CD14-positive monocyte (primary cell): ENCODE data around the gene PTGIR. TPM values are rescaled to one million over a fixed set of nuclear protein-coding genes. Genes with fewer than 3 reads are reported as not detected.

Experiments
- DNase-seq, 3 donors: peaks; one replicate each; pipeline ENCODE4 v3.0.0-alpha.2; 2011 to 2022
- H2AFZ ChIP-seq: 2 replicates; pipeline ENCODE4 v1.6.0; 2012; ENCODE audit warnings: mild to moderate bottlenecking, low read depth, low read length, inconsistent platforms; ENCODE audit not compliant: insufficient read depth, poor library complexity, severe bottlenecking
- H3K27ac ChIP-seq, 2 donors: 1 replicate in 1 of 2; 2 replicates in 1 of 2; pipeline ENCODE4 v1.5.1; 2012 to 2013; ENCODE audit warnings: low read length in 2 of 2, control low read depth in 1 of 2, inconsistent platforms in 1 of 2, low read depth in 1 of 2, mild to moderate bottlenecking in 1 of 2
- H3K27me3 ChIP-seq, 2 donors: one replicate each; pipeline versions ENCODE4 v1.6.0 to v1.6.1; 2011 to 2013; ENCODE audit warnings: low read length in 2 of 2; ENCODE audit not compliant: control insufficient read depth in 2 of 2, insufficient read depth in 2 of 2
- H3K36me3 ChIP-seq, 2 donors: replicated peaks in 1 of 2; 1 replicate in 1 of 2; 2 replicates in 1 of 2; pipeline versions ENCODE4 v1.5.1 to v1.6.1; 2012 to 2013; ENCODE audit warnings: low read length in 2 of 2, control low read depth in 1 of 2, inconsistent platforms in 1 of 2, mild to moderate bottlenecking in 1 of 2; ENCODE audit not compliant: insufficient read depth in 2 of 2, control insufficient read depth in 1 of 2
- H3K4me1 ChIP-seq, 2 donors: 1 replicate in 1 of 2; 2 replicates in 1 of 2; pipeline versions ENCODE4 v1.5.1 to v1.6.1; 2012 to 2013; ENCODE audit warnings: low read length in 2 of 2, control low read depth in 1 of 2, inconsistent platforms in 1 of 2, mild to moderate bottlenecking in 1 of 2, moderate library complexity in 1 of 2; ENCODE audit not compliant: insufficient read depth in 2 of 2, control insufficient read depth in 1 of 2
- H3K4me2 ChIP-seq: replicated peaks from 2 replicates; pipeline ENCODE3; 2012; ENCODE audit warnings: low read length, moderate library complexity, mild to moderate bottlenecking; ENCODE audit not compliant: poor library complexity, severe bottlenecking; ENCODE audit errors: extremely low read depth
- H3K4me3 ChIP-seq, 3 experiments: fragments of 200-600 bp in 1 of 3; sonication (generic) in 1 of 3; replicated peaks in 1 of 3; 1 replicate in 2 of 3; 2 replicates in 1 of 3; pipeline ENCODE4 v1.5.1; 2011 to 2013; ENCODE audit warnings: low read length in 3 of 3, mild to moderate bottlenecking in 3 of 3, control low read depth in 2 of 3, low read depth in 2 of 3, inconsistent platforms in 1 of 3, moderate library complexity in 1 of 3
- H3K79me2 ChIP-seq: 2 replicates; pipeline ENCODE4 v1.6.0; 2012; ENCODE audit warnings: mild to moderate bottlenecking, control low read depth, inconsistent platforms, low read length, moderate library complexity; ENCODE audit not compliant: insufficient read depth
- H3K9ac ChIP-seq: 2 replicates; pipeline ENCODE4 v1.6.0; 2017; ENCODE audit warnings: low read length, mild to moderate bottlenecking; ENCODE audit not compliant: insufficient read depth, poor library complexity, severe bottlenecking
- H3K9me3 ChIP-seq, 2 donors: replicated peaks in 1 of 2; 1 replicate in 1 of 2; 2 replicates in 1 of 2; pipeline versions ENCODE4 v1.5.1 to v1.6.1; 2012 to 2013; ENCODE audit warnings: low read length in 2 of 2, control low read depth in 1 of 2; ENCODE audit not compliant: control insufficient read depth in 1 of 2, insufficient read depth in 1 of 2
- H4K20me1 ChIP-seq: 2 replicates; pipeline ENCODE4 v1.6.0; 2012; ENCODE audit warnings: mild to moderate bottlenecking, low read length, control low read depth, moderate library complexity; ENCODE audit not compliant: insufficient read depth
- H3K27ac Mint-ChIP-seq, 7 donors: one replicate each; pipeline ENCODE4 v1.8.0; 2020; ENCODE audit warnings: mild to moderate bottlenecking in 7 of 7, mixed read lengths in 7 of 7, moderate library complexity in 6 of 7, inconsistent platforms in 2 of 7
- H3K27me3 Mint-ChIP-seq, 3 donors: one replicate each; pipeline ENCODE4 v1.8.0; 2021 to 2022; ENCODE audit warnings: low read depth in 3 of 3, mild to moderate bottlenecking in 3 of 3, mixed read lengths in 3 of 3, moderate library complexity in 3 of 3, inconsistent platforms in 1 of 3
- H3K36me3 Mint-ChIP-seq, 2 donors: one replicate each; pipeline ENCODE4 v1.8.0; 2020; ENCODE audit warnings: mixed read lengths in 2 of 2, inconsistent platforms in 1 of 2, mild to moderate bottlenecking in 1 of 2
- H3K4me1 Mint-ChIP-seq: one replicate; pipeline ENCODE4 v1.8.0; 2020; ENCODE audit warnings: mild to moderate bottlenecking, mixed read lengths
- H3K4me3 Mint-ChIP-seq, 2 donors: one replicate each; pipeline ENCODE4 v1.8.0; 2020; ENCODE audit warnings: mild to moderate bottlenecking in 2 of 2, mixed read lengths in 2 of 2, moderate library complexity in 1 of 2
- H3K9me3 Mint-ChIP-seq, 7 donors: one replicate each; pipeline ENCODE4 v1.8.0; 2020 to 2022; ENCODE audit warnings: mixed read lengths in 7 of 7, mild to moderate bottlenecking in 6 of 7, moderate library complexity in 6 of 7, inconsistent platforms in 2 of 7
- WGBS: methylation state at CpG from one replicate; pipeline ENCODE4 v1.1.5; 2013; ENCODE audit warnings: missing lambda C conversion rate; ENCODE audit not compliant: insufficient coverage; 5-methylcytosine and 5-hydroxymethylcytosine counted together
- intact Hi-C, 2 donors: fragments of 100-400 bp; cut with micrococcal nuclease; formaldehyde crosslinking; loops; one replicate each; pipeline versions ENCODE4 v1.15.0 to v1.15.1; 2023
- polyA plus RNA-seq, 3 donors: library from polyadenylated mRNA; depleted of rRNA in 1 of 3; unstranded in 2 of 3; stranded (reverse) in 1 of 3; fragments of 300-500 nt in 2 of 3; fragments of >200 nt in 1 of 3; fragmentation: Illumina TruSeq in 2 of 3; gene quantifications; 1 replicate in 2 of 3; 2 replicates in 1 of 3; pipeline ENCODE4 v1.2.3, GENCODE V29; 2012 to 2021
- TF ChIP-seq, protein P1 (sequence below): fragments of 200-600 bp; IDR thresholded peaks from one replicate; pipeline ENCODE4 v1.8.0; 2022; ENCODE audit warnings: antibody characterized with exemption, mild to moderate bottlenecking

PTGIR gene
- polyA plus RNA-seq, 3 donors, result 12.8 to 51.2 (median 14.1) TPM

DNA sequence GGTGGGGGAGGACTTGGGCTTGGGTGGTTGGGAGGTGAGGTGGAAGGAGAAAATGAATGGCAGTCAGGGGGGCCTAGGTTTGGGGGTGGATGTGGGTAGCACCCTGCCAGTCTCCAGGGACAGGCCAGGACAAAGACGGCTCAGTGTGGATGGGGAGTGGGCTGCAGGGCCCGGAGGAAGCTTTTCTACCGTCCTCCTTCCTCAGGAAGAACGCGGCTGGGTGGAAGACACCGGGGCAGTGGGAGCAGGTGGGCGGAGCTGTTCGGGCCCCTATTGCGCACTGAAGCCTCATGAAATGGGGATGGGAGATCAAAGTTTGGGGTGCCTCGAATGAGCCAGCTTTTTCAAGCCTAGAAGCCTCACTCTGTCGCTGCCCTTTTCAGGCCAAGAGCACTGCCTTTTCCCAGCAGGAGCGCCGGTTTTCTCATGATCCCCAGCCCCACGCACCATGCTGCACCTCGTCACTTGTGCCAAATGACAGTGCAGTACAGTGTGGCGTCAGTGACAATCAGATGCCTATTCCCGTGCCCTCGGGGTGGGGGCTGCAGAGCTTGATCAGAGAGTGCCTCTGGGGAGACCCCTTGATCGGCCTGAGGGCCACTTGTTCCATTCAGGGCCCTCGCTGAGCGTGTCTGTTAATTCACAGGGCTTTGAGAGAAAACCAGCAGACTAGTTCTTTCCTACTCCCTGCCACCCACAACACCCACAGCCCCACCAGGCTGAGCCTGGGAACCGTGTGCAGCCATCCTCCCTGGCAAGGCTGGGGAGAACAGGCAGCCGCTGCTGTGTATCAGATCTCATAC lies 22.3 kb downstream of the PTGIR start:
- Mint-ChIP-seq H3K27me3 (peaks cover 5 to 11% (median 10%) of the 10 kb centered on the region in 3 donors), H3K4me3 (peak overlapping the region; percentile 95 to 96)
- intact Hi-C loops, result loop anchor here in 1 of 2 donors (10.0 kb wide), 1 partner anchor 48 kb away; no protein-coding TSS in a partner anchor

More for the DNA sequence above, 22.3 kb downstream of the PTGIR start:
- peaks cover 31 to 36% of the 10 kb centered on the region in 2 donors for H3K36me3 Mint-ChIP-seq
- H3K9ac ChIP-seq, result peak overlapping the region; percentile 98
- DNase-seq, result no peak
- peak overlapping the region in 5 of 7 donors; percentile 20 to 100 (median 93) for H3K27ac Mint-ChIP-seq
- H3K4me1 ChIP-seq, result peaks cover 30 to 36% of the 10 kb centered on the region in 2 donors
- H3K4me3 ChIP-seq, result peak overlapping the region; percentile 90 to 99 (median 93)
- peaks cover 58% of the 10 kb centered on the region for H4K20me1 ChIP-seq
- peak overlapping the region; percentile 85 for H3K4me2 ChIP-seq
- H2AFZ ChIP-seq, result no peak overlapping the region
- peaks cover 23 to 28% of the 10 kb centered on the region in 2 donors for H3K36me3 ChIP-seq
- peak overlapping the region in 1 of 2 donors; percentile 100 for H3K27ac ChIP-seq
- H3K27me3 ChIP-seq, result no peaks in the 10 kb centered on the region
- TF ChIP-seq, protein P1, sequence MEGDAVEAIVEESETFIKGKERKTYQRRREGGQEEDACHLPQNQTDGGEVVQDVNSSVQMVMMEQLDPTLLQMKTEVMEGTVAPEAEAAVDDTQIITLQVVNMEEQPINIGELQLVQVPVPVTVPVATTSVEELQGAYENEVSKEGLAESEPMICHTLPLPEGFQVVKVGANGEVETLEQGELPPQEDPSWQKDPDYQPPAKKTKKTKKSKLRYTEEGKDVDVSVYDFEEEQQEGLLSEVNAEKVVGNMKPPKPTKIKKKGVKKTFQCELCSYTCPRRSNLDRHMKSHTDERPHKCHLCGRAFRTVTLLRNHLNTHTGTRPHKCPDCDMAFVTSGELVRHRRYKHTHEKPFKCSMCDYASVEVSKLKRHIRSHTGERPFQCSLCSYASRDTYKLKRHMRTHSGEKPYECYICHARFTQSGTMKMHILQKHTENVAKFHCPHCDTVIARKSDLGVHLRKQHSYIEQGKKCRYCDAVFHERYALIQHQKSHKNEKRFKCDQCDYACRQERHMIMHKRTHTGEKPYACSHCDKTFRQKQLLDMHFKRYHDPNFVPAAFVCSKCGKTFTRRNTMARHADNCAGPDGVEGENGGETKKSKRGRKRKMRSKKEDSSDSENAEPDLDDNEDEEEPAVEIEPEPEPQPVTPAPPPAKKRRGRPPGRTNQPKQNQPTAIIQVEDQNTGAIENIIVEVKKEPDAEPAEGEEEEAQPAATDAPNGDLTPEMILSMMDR, result no peak
- peaks cover 4 to 20% (median 14%) of the 10 kb centered on the region in 7 donors for H3K9me3 Mint-ChIP-seq
- H3K9me3 ChIP-seq, result peaks cover 4 to 6% of the 10 kb centered on the region in 2 donors
- H3K4me1 Mint-ChIP-seq, result peaks cover 39% of the 10 kb centered on the region
- peaks cover 52% of the 10 kb centered on the region for H3K79me2 ChIP-seq
- 29% methylated on average over 22 of the region's 23 CpGs for WGBS
